DND-41 (cell line): ENCODE measurements around the gene SH3GL3.

ENCODE experiments used
- ATAC-seq: fragments of 200-7000 bp; cut with Tn5 transposase; 3 replicates; pipeline ENCODE4 v1.9.1; 2021; ENCODE audit warnings: low read depth; ENCODE audit not compliant: insufficient read depth
- DNase-seq: peaks from one replicate; pipeline ENCODE4 v3.0.0-alpha.2; 2020
- H2AFZ ChIP-seq: 2 replicates; pipeline ENCODE4 v1.6.0; 2012; ENCODE audit warnings: low read depth, low read length
- H3K27ac ChIP-seq: 2 replicates; pipeline ENCODE4 v1.5.1; 2012; ENCODE audit warnings: low read length, inconsistent platforms
- H3K27me3 ChIP-seq: fragments of 200-600 bp; sonication (generic); 2 replicates; pipeline ENCODE4 v1.6.0; 2012; ENCODE audit warnings: low read length, mild to moderate bottlenecking, inconsistent platforms; ENCODE audit not compliant: insufficient read depth, poor library complexity
- H3K36me3 ChIP-seq: 2 replicates; pipeline ENCODE4 v1.5.1; 2012; ENCODE audit warnings: low read length, inconsistent platforms; ENCODE audit not compliant: insufficient read depth
- H3K4me1 ChIP-seq: 2 replicates; pipeline ENCODE4 v1.5.1; 2012; ENCODE audit warnings: mild to moderate bottlenecking, low read length; ENCODE audit not compliant: insufficient read depth
- H3K4me2 ChIP-seq: 2 replicates; pipeline ENCODE4 v1.6.0; 2012; ENCODE audit warnings: mild to moderate bottlenecking, moderate library complexity, low read length, inconsistent platforms; ENCODE audit not compliant: insufficient read depth
- H3K4me3 ChIP-seq, 2 experiments: fragments of 200-600 bp in 1 of 2; shearing (Covaris generic) in 1 of 2; 2 replicates each; pipeline ENCODE4 v1.5.1; 2012 to 2016; ENCODE audit warnings: inconsistent platforms in 2 of 2, low read length in 2 of 2, mild to moderate bottlenecking in 2 of 2, low read depth in 1 of 2, moderate library complexity in 1 of 2
- H3K79me2 ChIP-seq: 2 replicates; pipeline ENCODE4 v1.6.0; 2012; ENCODE audit warnings: low read length, inconsistent platforms; ENCODE audit not compliant: insufficient read depth
- H3K9ac ChIP-seq: 2 replicates; pipeline ENCODE4 v1.6.0; 2012; ENCODE audit warnings: low read depth, mild to moderate bottlenecking, inconsistent platforms, low read length, moderate library complexity
- H3K9me3 ChIP-seq: 2 replicates; pipeline ENCODE4 v1.5.1; 2012; ENCODE audit warnings: low read length, moderate library complexity, mild to moderate bottlenecking, inconsistent platforms; ENCODE audit not compliant: insufficient read depth, severe bottlenecking
- H4K20me1 ChIP-seq: 2 replicates; pipeline ENCODE4 v1.6.0; 2012; ENCODE audit warnings: low read length; ENCODE audit not compliant: insufficient read depth
- EZH2 ChIP-seq: IDR thresholded peaks from 3 replicates; pipeline ENCODE4 v1.6.1; 2012; ENCODE audit warnings: borderline replicate concordance, low read depth, mild to moderate bottlenecking, moderate library complexity, low read length, inconsistent platforms; ENCODE audit not compliant: severe bottlenecking
- TF ChIP-seq, protein P1 (sequence below): IDR thresholded peaks from 2 replicates; pipeline ENCODE4 v1.5.1; 2012; ENCODE audit warnings: borderline replicate concordance, low read length, moderate library complexity, mild to moderate bottlenecking; ENCODE audit not compliant: poor library complexity, severe bottlenecking; ENCODE audit errors: extremely low read depth

SH3GL3 gene, protein sequence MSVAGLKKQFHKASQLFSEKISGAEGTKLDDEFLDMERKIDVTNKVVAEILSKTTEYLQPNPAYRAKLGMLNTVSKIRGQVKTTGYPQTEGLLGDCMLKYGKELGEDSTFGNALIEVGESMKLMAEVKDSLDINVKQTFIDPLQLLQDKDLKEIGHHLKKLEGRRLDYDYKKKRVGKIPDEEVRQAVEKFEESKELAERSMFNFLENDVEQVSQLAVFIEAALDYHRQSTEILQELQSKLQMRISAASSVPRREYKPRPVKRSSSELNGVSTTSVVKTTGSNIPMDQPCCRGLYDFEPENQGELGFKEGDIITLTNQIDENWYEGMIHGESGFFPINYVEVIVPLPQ

DNA sequence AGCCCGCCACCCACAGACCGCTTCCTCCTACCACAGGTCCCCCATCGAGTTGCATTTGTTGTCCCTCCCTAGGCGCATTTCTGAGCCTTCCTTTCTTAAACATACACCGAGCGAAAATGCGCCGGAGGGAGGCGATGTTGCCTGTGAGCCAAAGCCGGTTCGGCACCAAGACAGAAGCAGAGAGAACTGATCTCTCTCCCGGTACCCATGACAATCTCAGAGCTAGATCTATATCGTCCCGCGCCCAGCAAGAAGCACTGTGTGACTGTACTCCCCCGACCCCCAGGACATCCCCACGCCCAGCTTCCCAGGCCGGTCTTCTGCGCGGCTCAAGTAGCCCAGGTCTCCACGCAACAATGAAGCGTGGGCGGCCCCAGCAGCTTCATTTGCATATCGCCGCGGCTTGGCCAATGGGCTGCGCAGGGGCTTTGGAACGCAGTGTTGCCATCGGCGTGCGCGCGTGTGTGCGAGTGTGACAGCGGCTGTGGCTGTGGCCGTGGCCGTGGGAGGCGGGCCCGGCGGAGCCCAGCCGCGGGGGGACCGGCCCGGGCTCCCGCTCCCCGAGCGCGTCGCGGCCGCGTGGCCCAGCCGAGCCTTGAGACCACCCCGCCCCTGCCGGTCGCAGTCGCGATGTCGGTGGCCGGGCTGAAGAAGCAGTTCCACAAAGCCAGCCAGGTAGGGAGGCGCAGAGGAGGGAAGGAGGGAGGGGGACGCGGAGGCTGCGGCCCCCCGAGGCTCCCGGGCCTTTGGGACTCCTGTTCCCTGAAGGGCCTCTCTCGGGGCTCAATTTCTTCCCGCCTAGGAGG is at the start of gene SH3GL3:
Gene SH3GL3 (plus strand): TSS at position 438 of the 806 bp plus-strand sequence. CDS start 193 bp downstream, at position 631.
- Histone ChIP-seq H3K79me2 (no peaks in the 10 kb centered on the region), H3K4me2 (no peak within 1 kb of the TSS), H3K27ac (no peak within 1 kb of the TSS), H3K36me3 (no peaks in the 10 kb centered on the region), H3K9ac (no peak within 1 kb of the TSS), H3K4me3 (no peak within 1 kb of the TSS), H2AFZ (no peak within 1 kb of the TSS), H3K4me1 (no peaks in the 10 kb centered on the region), H3K9me3 (no peaks in the 10 kb centered on the region), H3K27me3 (no peaks in the 10 kb centered on the region), H4K20me1 (no peaks in the 10 kb centered on the region)
- ATAC-seq = no peak
- DNase-seq = no peak
- no peak for TF ChIP-seq EZH2
- TF ChIP-seq, protein P1, sequence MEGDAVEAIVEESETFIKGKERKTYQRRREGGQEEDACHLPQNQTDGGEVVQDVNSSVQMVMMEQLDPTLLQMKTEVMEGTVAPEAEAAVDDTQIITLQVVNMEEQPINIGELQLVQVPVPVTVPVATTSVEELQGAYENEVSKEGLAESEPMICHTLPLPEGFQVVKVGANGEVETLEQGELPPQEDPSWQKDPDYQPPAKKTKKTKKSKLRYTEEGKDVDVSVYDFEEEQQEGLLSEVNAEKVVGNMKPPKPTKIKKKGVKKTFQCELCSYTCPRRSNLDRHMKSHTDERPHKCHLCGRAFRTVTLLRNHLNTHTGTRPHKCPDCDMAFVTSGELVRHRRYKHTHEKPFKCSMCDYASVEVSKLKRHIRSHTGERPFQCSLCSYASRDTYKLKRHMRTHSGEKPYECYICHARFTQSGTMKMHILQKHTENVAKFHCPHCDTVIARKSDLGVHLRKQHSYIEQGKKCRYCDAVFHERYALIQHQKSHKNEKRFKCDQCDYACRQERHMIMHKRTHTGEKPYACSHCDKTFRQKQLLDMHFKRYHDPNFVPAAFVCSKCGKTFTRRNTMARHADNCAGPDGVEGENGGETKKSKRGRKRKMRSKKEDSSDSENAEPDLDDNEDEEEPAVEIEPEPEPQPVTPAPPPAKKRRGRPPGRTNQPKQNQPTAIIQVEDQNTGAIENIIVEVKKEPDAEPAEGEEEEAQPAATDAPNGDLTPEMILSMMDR = no peak

DNA sequence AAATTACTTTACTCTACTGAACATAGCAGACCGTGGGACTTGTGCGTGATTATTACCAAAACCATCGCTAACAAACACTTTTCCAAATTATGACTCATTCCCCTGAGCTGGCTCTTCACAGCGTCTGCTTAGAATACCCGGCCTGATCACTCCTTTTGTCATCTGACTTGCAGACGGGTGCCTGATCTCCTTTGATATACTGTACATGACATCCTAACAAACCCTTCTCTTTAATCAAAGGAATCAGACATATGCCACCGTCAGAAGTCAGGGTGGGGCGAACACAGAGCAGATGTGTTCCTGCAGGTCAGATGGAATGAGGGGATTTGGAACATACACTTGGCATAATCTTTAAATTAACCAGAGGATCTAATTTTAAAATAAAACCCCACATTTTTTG is 48.5 kb upstream of the SH3GL3 start:
- TF ChIP-seq EZH2 = no peak
- TF ChIP-seq, protein P1 = no peak

DNA sequence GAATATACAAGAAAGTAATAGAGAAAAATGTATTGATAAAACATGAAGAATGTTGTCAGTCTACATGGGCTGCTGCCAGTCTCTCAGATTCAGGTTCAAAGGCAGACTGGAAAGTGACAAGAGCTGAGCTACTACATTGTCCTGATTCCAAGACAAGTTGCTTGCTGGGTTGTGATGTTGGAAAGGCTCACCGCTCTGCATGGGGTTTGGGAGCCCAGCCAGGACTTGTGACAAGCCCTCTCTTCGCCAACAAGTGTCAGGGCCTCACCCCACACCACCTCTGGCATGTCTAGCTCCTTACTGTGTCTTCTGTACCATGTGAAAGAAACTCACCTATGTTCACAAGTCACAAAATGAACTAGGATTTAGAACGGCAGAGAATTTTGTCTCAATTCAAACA is 43.0 kb upstream of the SH3GL3 start:
- DNase-seq = no peak
- Histone ChIP-seq H3K4me1 (no peaks in the 10 kb centered on the region), H3K9me3 (no peaks in the 10 kb centered on the region), H3K9ac (no peak overlapping the region), H3K36me3 (no peaks in the 10 kb centered on the region), H3K4me2 (no peak overlapping the region), H3K27me3 (no peaks in the 10 kb centered on the region), H3K27ac (no peak overlapping the region), H3K79me2 (no peaks in the 10 kb centered on the region), H3K4me3 (no peak overlapping the region), H4K20me1 (no peaks in the 10 kb centered on the region), H2AFZ (no peak overlapping the region)
- no peak for ATAC-seq
- no peak for TF ChIP-seq EZH2
- TF ChIP-seq, protein P1 = no peak

More for the DNA sequence above, 48.5 kb upstream of the SH3GL3 start:
- H3K79me2 ChIP-seq = no peaks in the 10 kb centered on the region
- no peak for ATAC-seq
- no peak overlapping the region for H3K4me3 ChIP-seq
- no peaks in the 10 kb centered on the region for H3K9me3 ChIP-seq
- no peak for DNase-seq
- H3K4me1 ChIP-seq = no peaks in the 10 kb centered on the region
- no peak overlapping the region for H3K27ac ChIP-seq
- no peak overlapping the region for H3K9ac ChIP-seq
- no peaks in the 10 kb centered on the region for H4K20me1 ChIP-seq
- no peaks in the 10 kb centered on the region for H3K36me3 ChIP-seq
- H3K4me2 ChIP-seq = no peak overlapping the region
- H2AFZ ChIP-seq = no peak overlapping the region
- no peaks in the 10 kb centered on the region for H3K27me3 ChIP-seq
